Panc1 (cell line): ENCODE results near the gene DUSP15.

Experiments used
- POLR2AphosphoS5 ChIP-seq: IDR thresholded peaks from 2 replicates; pipeline ENCODE4 v1.6.1; 2012; ENCODE audit warnings: mild to moderate bottlenecking, low read depth, low read length, moderate library complexity
- SIN3A ChIP-seq: IDR thresholded peaks from 2 replicates; pipeline ENCODE4 v1.6.1; 2012; ENCODE audit warnings: low read depth, mild to moderate bottlenecking, low read length, moderate library complexity, borderline replicate concordance; ENCODE audit not compliant: insufficient read depth
- TCF7L2 ChIP-seq: IDR thresholded peaks from 2 replicates; pipeline ENCODE4 v1.6.1; 2011; ENCODE audit warnings: mild to moderate bottlenecking, low read depth, low read length, inconsistent platforms
- TF ChIP-seq, protein P1 (sequence below): fragments of 450-650 bp; IDR thresholded peaks from 2 replicates; pipeline ENCODE4 v1.5.1; 2017; ENCODE audit warnings: mild to moderate bottlenecking
- TF ChIP-seq, protein P2 (sequence below), 2 experiments: IDR thresholded peaks; 2 replicates each; pipeline ENCODE4 v1.6.1; 2011 to 2012; ENCODE audit warnings: low read depth in 2 of 2, control low read depth in 1 of 2, low read length in 1 of 2, mild to moderate bottlenecking in 1 of 2, moderate library complexity in 1 of 2; ENCODE audit not compliant: insufficient read depth in 1 of 2

DNA sequence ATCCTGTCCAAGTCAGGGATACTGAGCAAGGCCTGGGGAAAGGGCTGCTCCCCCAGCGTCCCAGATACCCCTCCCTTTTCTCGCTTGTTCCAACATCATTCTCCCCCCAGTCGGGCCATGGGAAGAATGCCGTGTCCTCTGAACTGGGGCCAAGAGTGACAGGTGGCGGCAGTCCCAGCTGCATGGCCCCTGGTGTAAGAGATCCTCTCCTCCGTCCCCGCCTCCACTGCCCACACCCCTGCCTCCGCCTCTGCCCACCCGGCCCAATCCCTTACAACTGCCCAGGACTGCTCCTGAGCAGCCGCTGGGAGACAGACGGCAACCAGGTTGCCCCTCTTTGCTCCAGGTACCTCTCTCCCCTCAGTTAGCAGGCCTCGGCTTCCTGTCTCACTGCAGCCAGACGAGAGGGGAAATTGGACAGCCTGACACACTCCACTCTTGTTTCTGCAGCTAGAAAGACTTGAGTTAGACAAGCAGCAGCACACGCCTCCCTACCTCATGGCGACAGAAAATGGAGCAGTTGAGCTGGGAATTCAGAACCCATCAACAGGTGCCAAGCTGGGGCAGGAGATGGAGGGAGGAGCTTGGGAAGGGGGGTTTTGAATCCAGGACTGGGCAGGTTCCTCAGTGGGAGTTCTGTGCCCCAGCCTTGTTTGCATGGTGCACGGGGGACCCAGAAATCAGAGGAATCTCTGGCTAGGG is 51.1 kb downstream of the DUSP15 start, which contains the start of gene MYLK2:
- TF ChIP-seq, protein P1, sequence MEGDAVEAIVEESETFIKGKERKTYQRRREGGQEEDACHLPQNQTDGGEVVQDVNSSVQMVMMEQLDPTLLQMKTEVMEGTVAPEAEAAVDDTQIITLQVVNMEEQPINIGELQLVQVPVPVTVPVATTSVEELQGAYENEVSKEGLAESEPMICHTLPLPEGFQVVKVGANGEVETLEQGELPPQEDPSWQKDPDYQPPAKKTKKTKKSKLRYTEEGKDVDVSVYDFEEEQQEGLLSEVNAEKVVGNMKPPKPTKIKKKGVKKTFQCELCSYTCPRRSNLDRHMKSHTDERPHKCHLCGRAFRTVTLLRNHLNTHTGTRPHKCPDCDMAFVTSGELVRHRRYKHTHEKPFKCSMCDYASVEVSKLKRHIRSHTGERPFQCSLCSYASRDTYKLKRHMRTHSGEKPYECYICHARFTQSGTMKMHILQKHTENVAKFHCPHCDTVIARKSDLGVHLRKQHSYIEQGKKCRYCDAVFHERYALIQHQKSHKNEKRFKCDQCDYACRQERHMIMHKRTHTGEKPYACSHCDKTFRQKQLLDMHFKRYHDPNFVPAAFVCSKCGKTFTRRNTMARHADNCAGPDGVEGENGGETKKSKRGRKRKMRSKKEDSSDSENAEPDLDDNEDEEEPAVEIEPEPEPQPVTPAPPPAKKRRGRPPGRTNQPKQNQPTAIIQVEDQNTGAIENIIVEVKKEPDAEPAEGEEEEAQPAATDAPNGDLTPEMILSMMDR, result no peak
- TF ChIP-seq POLR2AphosphoS5, result no peak
- TF ChIP-seq, protein P2, sequence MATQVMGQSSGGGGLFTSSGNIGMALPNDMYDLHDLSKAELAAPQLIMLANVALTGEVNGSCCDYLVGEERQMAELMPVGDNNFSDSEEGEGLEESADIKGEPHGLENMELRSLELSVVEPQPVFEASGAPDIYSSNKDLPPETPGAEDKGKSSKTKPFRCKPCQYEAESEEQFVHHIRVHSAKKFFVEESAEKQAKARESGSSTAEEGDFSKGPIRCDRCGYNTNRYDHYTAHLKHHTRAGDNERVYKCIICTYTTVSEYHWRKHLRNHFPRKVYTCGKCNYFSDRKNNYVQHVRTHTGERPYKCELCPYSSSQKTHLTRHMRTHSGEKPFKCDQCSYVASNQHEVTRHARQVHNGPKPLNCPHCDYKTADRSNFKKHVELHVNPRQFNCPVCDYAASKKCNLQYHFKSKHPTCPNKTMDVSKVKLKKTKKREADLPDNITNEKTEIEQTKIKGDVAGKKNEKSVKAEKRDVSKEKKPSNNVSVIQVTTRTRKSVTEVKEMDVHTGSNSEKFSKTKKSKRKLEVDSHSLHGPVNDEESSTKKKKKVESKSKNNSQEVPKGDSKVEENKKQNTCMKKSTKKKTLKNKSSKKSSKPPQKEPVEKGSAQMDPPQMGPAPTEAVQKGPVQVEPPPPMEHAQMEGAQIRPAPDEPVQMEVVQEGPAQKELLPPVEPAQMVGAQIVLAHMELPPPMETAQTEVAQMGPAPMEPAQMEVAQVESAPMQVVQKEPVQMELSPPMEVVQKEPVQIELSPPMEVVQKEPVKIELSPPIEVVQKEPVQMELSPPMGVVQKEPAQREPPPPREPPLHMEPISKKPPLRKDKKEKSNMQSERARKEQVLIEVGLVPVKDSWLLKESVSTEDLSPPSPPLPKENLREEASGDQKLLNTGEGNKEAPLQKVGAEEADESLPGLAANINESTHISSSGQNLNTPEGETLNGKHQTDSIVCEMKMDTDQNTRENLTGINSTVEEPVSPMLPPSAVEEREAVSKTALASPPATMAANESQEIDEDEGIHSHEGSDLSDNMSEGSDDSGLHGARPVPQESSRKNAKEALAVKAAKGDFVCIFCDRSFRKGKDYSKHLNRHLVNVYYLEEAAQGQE (IDR thresholded peaks at IDR 0.05; ENCODE audit: insufficient read depth in 1 of 2, low read depth in 2 of 2, low read length in 1 of 2), result no peak
- TF ChIP-seq TCF7L2, result no peak
- no peak for TF ChIP-seq SIN3A
